Uterus (tissue), 2 donors: Measurements from ENCODE around the gene ZSWIM5.

ENCODE experiments used
- POLR2A ChIP-seq, 2 donors: fragments of 450-650 bp; IDR thresholded peaks; one replicate each; pipeline ENCODE4 v1.6.1; 2016; ENCODE audit warnings: antibody characterized with exemption in 2 of 2, mild to moderate bottlenecking in 1 of 2, moderate library complexity in 1 of 2
- TF ChIP-seq, protein P1 (sequence below), 4 experiments: fragments of 200-600 bp in 2 of 4; fragments of 450-650 bp in 2 of 4; sonication (generic) in 2 of 4; IDR thresholded peaks; one replicate each; pipeline ENCODE4 v1.5.1; 2016 to 2019; ENCODE audit warnings: antibody characterized with exemption in 4 of 4, mild to moderate bottlenecking in 2 of 4, moderate library complexity in 1 of 4

DNA sequence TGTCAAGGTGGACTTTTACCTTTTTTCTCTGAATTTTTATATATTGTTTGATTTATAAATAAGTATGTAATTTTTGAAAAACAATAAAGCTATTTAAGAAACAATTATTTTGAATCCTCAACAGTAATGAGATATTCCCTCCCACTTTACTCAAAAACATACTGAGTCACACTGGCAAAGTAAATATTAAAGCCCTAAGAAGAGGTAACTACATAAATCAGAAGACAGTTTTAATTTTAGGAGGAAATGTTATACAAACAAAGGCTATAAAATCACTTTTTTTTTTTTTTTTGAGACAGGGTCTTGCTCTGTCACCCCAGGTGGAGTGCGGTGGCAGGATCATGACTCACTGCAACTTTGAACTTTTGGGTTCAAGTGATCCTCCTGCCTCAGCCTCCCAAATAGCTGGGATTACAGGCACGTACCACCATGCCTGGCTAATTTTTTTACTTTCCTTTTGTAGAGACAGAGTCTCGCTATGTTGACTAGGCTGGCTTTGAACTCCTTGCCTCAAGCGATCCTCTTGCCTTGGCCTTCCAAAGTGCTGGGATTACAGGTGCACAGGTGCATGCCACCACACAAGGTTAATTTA, 36.2 kb downstream of the ZSWIM5 start:
- TF ChIP-seq POLR2A (IDR thresholded peaks at IDR 0.05): no peak
- TF ChIP-seq, protein P1, sequence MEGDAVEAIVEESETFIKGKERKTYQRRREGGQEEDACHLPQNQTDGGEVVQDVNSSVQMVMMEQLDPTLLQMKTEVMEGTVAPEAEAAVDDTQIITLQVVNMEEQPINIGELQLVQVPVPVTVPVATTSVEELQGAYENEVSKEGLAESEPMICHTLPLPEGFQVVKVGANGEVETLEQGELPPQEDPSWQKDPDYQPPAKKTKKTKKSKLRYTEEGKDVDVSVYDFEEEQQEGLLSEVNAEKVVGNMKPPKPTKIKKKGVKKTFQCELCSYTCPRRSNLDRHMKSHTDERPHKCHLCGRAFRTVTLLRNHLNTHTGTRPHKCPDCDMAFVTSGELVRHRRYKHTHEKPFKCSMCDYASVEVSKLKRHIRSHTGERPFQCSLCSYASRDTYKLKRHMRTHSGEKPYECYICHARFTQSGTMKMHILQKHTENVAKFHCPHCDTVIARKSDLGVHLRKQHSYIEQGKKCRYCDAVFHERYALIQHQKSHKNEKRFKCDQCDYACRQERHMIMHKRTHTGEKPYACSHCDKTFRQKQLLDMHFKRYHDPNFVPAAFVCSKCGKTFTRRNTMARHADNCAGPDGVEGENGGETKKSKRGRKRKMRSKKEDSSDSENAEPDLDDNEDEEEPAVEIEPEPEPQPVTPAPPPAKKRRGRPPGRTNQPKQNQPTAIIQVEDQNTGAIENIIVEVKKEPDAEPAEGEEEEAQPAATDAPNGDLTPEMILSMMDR (IDR thresholded peaks at IDR 0.05): no peak
